Nephron progenitor cell (in vitro differentiated cells): ENCODE data around the gene SLC8A1.

ENCODE experiments used
- DNase-seq: peaks from one replicate; pipeline ENCODE4 v3.0.0; 2021
- H3K27ac Mint-ChIP-seq: 2 replicates; pipeline ENCODE4 v1.8.0; 2021; ENCODE audit warnings: mild to moderate bottlenecking, moderate library complexity, mixed read lengths
- H3K27me3 Mint-ChIP-seq: 2 replicates; pipeline ENCODE4 v1.8.0; 2021; ENCODE audit warnings: mild to moderate bottlenecking, low read depth, mixed read lengths; ENCODE audit not compliant: poor library complexity
- H3K36me3 Mint-ChIP-seq: 2 replicates; pipeline ENCODE4 v1.8.0; 2021; ENCODE audit warnings: low read depth, mixed read lengths
- H3K4me1 Mint-ChIP-seq: 2 replicates; pipeline ENCODE4 v1.8.0; 2021; ENCODE audit warnings: mixed read lengths
- H3K4me3 Mint-ChIP-seq: 2 replicates; pipeline ENCODE4 v1.8.0; 2021; ENCODE audit warnings: mild to moderate bottlenecking, moderate library complexity, mixed read lengths
- H3K9me3 Mint-ChIP-seq: 2 replicates; pipeline ENCODE4 v1.8.0; 2021; ENCODE audit warnings: mild to moderate bottlenecking, moderate library complexity, mixed read lengths
- CTCF ChIP-seq: fragments of 200-600 bp; sonication (generic); IDR thresholded peaks from 2 replicates; pipeline ENCODE4 v1.5.0; 2021; ENCODE audit warnings: antibody characterized with exemption

SLC8A1 gene

DNA sequence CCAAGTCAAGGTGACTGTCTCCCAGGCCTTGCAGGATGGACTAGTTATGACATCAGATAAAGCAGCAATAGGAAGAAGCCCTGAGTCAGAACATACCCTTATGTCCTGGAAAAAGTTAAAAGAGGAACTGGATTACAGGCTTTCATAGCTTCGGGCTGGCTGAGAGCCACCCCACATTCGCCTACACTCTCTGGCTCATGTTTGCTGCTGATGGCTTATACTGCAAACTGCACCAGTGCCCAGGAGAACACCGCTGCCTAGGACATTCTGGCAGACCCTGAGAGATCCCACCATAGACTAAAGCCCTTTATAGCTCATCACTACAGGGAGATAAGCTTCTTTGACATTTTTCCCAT lies 20.3 kb downstream of the SLC8A1 start:
- no peaks in the 10 kb centered on the region for H3K36me3 Mint-ChIP-seq
- no peaks in the 10 kb centered on the region for H3K9me3 Mint-ChIP-seq
- no peaks in the 10 kb centered on the region for H3K4me1 Mint-ChIP-seq
- TF ChIP-seq CTCF: no peak
- H3K4me3 Mint-ChIP-seq: no peak overlapping the region
- DNase-seq: no peak
- H3K27me3 Mint-ChIP-seq: peaks cover 4% of the 10 kb centered on the region
- no peak overlapping the region for H3K27ac Mint-ChIP-seq

GRCh38 chr2:40430776-40431599 lies 20.9 kb downstream of the SLC8A1 start:
- no peak for TF ChIP-seq CTCF
- Mint-ChIP-seq H3K27me3 (peaks cover 4% of the 10 kb centered on the region), H3K27ac (no peak overlapping the region), H3K4me3 (no peak overlapping the region), H3K4me1 (no peaks in the 10 kb centered on the region), H3K9me3 (no peaks in the 10 kb centered on the region), H3K36me3 (no peaks in the 10 kb centered on the region)
- DNase-seq: no peak

DNA sequence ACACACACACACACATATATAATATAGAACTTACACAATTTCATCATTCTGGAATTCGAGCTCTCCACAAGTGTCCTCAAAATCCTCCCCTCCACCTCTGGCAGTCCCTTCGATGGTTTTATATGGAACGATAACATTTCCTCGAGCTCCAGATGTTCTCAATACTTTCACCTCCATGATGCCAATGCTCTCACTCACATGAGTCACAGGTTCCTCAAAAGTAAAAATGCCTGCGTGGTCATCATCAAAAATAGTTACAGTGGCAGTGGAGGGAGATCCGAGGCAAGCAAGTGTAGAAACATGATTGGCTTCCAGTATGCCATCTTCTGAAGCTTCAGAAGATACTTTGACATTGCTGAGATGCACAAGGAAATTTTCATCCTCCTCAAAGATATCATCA lies 23.5 kb downstream of the SLC8A1 start:
- no peaks in the 10 kb centered on the region for H3K36me3 Mint-ChIP-seq
- H3K4me1 Mint-ChIP-seq: no peaks in the 10 kb centered on the region

GRCh38 chr2:40421631-40422297 lies 30.1 kb downstream of the SLC8A1 start:
- no peak for DNase-seq
- Mint-ChIP-seq H3K9me3 (no peaks in the 10 kb centered on the region), H3K4me1 (peaks cover 5% of the 10 kb centered on the region), H3K4me3 (no peak overlapping the region), H3K27ac (no peak overlapping the region), H3K27me3 (no peaks in the 10 kb centered on the region), H3K36me3 (no peaks in the 10 kb centered on the region)
- no peak for TF ChIP-seq CTCF

More for the DNA sequence above, 23.5 kb downstream of the SLC8A1 start:
- H3K9me3 Mint-ChIP-seq: no peaks in the 10 kb centered on the region
- peaks cover 4% of the 10 kb centered on the region for H3K27me3 Mint-ChIP-seq
- DNase-seq: no peak
- no peak overlapping the region for H3K27ac Mint-ChIP-seq
- TF ChIP-seq CTCF: no peak
- no peak overlapping the region for H3K4me3 Mint-ChIP-seq

DNA sequence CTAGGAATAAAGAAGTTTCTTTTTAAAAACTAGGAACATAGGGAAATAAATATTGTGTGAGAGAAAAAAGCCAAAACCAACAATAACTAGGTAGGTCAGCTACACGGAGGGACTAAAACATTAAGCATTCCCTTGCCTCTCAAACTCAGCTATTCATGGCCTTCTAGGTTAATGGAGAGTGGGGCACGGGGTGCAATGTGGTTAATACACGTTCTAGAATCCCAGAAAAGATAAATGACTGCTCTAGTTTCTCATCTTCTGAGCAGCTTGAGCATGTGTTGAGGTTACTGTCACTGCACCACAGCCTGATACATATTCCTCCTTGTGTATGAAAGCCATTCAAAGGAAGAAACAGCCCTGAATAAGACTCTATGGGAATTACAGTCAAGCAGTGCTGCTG lies 31.4 kb downstream of the SLC8A1 start:
- TF ChIP-seq CTCF: no peak
- DNase-seq: no peak
- Mint-ChIP-seq H3K27ac (no peak overlapping the region), H3K4me3 (no peak overlapping the region), H3K4me1 (peaks cover 5% of the 10 kb centered on the region), H3K36me3 (no peaks in the 10 kb centered on the region), H3K9me3 (no peaks in the 10 kb centered on the region), H3K27me3 (no peaks in the 10 kb centered on the region)
